Neutrophil (primary cell): ENCODE data around the gene BRF1.

Experiments
- H3K27ac ChIP-seq: fragments of 200-600 bp; sonication (generic); 2 replicates; pipeline ENCODE4 v1.5.1; 2016; ENCODE audit warnings: mild to moderate bottlenecking, moderate library complexity
- H3K27me3 ChIP-seq: fragments of 200-600 bp; sonication (generic); 2 replicates; pipeline ENCODE4 v1.6.0; 2016; ENCODE audit warnings: mild to moderate bottlenecking
- H3K36me3 ChIP-seq: fragments of 200-600 bp; sonication (generic); 2 replicates; pipeline ENCODE4 v1.5.1; 2017
- H3K4me1 ChIP-seq, 2 experiments: fragments of 200-600 bp in 1 of 2; sonication (generic) in 1 of 2; 1 replicate in 1 of 2; 2 replicates in 1 of 2; pipeline versions ENCODE4 v1.5.1 to v1.6.1; 2013 to 2016; ENCODE audit warnings: low read depth in 1 of 2, low read length in 1 of 2, mild to moderate bottlenecking in 1 of 2, moderate library complexity in 1 of 2; ENCODE audit not compliant: control insufficient read depth in 1 of 2, insufficient read depth in 1 of 2
- H3K4me3 ChIP-seq, 2 experiments: fragments of 200-600 bp in 1 of 2; sonication (generic) in 1 of 2; 1 replicate in 1 of 2; 2 replicates in 1 of 2; pipeline ENCODE4 v1.5.1; 2013 to 2016; ENCODE audit warnings: low read depth in 1 of 2, low read length in 1 of 2, mild to moderate bottlenecking in 1 of 2, moderate library complexity in 1 of 2
- H3K9me3 ChIP-seq: fragments of 200-600 bp; sonication (generic); 2 replicates; pipeline ENCODE4 v1.5.1; 2016
- TF ChIP-seq, protein P1 (sequence below): fragments of 200-600 bp; sonication (generic); IDR thresholded peaks from 2 replicates; pipeline ENCODE4 v1.5.1; 2016; ENCODE audit warnings: antibody characterized with exemption

Gene BRF1

DNA sequence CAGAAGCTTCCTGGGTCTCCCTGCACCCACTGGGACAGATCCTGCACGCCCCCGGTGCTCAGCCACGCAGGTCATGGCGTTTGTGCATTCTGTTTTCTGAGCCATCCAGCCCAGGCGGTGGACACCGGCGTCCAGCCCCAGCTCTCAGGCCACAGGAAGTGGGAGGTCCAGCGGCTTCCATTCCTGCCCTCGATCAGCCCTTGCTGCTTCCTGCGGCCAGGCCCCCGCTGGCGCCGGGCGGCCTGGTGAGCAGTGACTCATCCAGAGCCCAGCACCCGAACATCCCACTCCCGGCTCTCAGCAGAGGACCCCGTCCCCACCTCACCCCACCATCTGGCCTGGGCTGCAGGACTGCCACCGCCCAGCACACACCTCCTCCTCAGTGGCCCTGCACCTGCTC is 101.7 kb downstream of the BRF1 start:
- Histone ChIP-seq H3K4me1 (peaks cover 11 to 16% of the 10 kb centered on the region in 2 experiments), H3K27ac (no peak overlapping the region), H3K9me3 (no peaks in the 10 kb centered on the region), H3K27me3 (peaks cover 94% of the 10 kb centered on the region), H3K36me3 (no peaks in the 10 kb centered on the region), H3K4me3 (no peak overlapping the region)
- TF ChIP-seq, protein P1, sequence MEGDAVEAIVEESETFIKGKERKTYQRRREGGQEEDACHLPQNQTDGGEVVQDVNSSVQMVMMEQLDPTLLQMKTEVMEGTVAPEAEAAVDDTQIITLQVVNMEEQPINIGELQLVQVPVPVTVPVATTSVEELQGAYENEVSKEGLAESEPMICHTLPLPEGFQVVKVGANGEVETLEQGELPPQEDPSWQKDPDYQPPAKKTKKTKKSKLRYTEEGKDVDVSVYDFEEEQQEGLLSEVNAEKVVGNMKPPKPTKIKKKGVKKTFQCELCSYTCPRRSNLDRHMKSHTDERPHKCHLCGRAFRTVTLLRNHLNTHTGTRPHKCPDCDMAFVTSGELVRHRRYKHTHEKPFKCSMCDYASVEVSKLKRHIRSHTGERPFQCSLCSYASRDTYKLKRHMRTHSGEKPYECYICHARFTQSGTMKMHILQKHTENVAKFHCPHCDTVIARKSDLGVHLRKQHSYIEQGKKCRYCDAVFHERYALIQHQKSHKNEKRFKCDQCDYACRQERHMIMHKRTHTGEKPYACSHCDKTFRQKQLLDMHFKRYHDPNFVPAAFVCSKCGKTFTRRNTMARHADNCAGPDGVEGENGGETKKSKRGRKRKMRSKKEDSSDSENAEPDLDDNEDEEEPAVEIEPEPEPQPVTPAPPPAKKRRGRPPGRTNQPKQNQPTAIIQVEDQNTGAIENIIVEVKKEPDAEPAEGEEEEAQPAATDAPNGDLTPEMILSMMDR = no peak

DNA sequence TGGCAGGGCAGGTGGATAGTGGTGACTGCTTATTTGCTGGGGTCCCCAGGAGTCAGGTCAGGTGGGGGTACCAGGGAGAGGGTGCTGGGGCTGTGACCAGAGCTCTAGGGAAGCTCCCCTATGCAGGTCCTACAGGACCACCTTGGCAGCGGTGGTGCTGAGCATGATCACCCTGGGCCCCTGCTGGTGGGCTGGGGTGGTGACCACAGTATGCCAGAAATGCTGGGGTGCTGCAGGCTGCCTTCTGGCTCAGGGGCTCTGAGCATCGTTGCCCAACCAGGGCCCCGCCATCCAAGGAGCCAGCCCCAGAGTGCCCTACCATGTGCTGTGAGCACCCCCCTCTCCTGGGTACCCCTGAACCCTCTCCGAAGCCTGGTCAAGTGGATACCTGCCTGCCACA is 102.2 kb downstream of the BRF1 start:
- TF ChIP-seq, protein P1 = no peak
- peaks cover 11 to 16% of the 10 kb centered on the region in 2 experiments for H3K4me1 ChIP-seq
- H3K4me3 ChIP-seq = no peak overlapping the region
- no peaks in the 10 kb centered on the region for H3K9me3 ChIP-seq
- H3K36me3 ChIP-seq = no peaks in the 10 kb centered on the region
- peaks cover 94% of the 10 kb centered on the region for H3K27me3 ChIP-seq
- H3K27ac ChIP-seq = no peak overlapping the region

DNA sequence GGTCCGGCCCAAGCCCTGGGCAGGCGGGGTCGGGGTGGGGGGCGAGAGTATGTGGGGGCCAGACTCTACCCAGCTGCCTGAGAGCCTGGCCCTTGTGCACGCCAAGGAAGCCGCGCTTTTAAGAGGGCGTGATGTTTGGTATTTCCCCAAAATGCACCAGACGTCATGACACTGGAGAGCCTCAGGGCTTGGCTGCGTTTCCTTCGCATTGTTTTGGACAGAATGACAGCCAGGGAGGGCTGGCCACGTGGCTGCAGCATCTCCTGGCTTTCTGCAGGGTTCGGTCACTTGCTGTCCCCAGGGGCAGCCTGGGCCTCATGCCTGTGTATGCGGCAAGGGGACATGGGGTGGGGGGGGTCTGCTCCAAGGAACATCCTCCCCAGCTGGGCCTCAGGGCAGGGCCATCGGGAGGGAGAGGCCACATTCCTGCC is 103.6 kb downstream of the BRF1 start:
- Histone ChIP-seq H3K27me3 (peaks cover 97% of the 10 kb centered on the region), H3K27ac (no peak overlapping the region), H3K4me1 (peaks cover 10 to 12% of the 10 kb centered on the region in 2 experiments), H3K36me3 (no peaks in the 10 kb centered on the region), H3K4me3 (no peak overlapping the region), H3K9me3 (no peaks in the 10 kb centered on the region)
- TF ChIP-seq, protein P1 = no peak

DNA sequence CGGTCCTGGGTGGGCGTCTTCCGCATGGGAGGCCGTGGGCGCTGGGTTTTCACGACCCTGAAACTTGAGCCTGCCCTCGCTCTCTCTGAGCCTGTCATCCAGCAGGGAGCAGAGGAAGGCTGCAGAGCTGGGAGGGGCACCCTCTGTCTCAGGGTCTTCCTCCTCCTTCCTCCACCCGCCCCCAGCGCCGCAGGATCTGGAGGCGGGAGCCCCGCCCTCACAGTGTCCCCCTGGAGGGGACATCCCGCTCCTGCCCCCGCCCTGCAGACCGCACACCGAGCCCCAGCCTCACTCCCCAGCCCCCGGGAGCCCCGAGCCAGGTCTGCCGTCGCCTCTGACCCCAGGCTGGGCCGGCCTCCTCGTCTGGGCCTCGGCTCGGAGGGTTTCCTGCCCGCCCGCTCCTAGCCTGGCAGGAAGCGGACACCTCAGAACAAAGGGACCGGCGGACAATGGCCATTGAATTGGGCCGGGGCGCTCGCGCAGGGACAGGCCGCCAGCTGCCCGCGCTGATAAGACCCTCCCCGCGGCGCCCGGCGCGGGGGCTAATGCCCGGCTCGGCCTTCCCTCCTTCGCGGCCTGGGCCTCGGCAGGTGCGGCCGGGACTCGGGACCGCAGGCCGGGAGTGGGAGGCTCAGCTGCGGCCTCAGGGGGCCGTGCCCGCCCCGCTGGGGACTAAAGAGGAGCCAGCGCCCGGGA is 104.4 kb downstream of the BRF1 start:
- Histone ChIP-seq H3K4me1 (peaks cover 2 to 4% of the 10 kb centered on the region in 2 experiments), H3K27me3 (peaks cover 90% of the 10 kb centered on the region), H3K27ac (no peak overlapping the region), H3K9me3 (no peaks in the 10 kb centered on the region), H3K4me3 (no peak overlapping the region), H3K36me3 (no peaks in the 10 kb centered on the region)
- TF ChIP-seq, protein P1 = no peak

DNA sequence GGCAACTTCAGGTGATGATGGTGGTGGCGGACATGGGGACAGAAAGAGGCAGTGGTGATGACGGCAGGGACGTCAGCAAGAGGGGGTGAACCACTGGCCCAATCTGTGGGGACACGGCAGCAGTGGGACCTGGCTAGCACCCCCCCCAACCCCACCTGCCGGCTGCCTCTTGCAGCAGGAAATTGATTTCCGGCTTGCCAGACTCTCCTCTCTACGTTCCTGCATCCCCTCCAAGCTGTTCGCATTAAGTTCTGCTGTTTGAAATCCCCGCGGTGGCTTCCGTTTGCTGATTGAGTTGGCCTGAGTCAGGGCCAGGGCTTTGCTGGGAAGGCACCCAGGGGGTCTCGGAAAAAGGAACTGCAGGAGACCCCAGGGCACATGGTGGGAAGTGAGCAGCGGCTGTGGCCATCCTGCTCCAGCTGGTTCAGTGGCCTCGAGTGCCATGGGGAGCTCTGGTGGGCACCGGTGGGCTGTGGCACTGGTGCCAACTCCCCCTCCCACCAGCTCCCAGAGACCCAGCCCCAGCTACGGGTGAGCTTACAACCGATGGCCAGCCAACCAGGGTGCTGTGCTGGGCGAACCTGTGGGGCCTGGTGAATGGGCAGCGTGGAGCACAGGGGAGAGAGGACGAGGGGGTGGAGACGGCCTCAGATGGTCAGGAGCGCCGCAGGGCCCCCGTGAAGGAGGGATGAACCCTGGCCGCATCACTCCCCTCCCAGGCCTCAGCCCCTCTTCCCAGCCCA is 105.1 kb downstream of the BRF1 start:
- no peaks in the 10 kb centered on the region for H3K4me1 ChIP-seq
- H3K27me3 ChIP-seq = peaks cover 89% of the 10 kb centered on the region
- TF ChIP-seq, protein P1 = no peak
- H3K27ac ChIP-seq = no peak overlapping the region
- no peak overlapping the region for H3K4me3 ChIP-seq
- no peaks in the 10 kb centered on the region for H3K9me3 ChIP-seq
- H3K36me3 ChIP-seq = no peaks in the 10 kb centered on the region
